NCI-H82 (cell line): ENCODE data around the gene DGKH.
A peak's percentile ranks its signal among the peaks of the same experiment; 100 is the strongest.
"Not testable (repeated sequence)": the region's sequence is repeated elsewhere in the genome, so short reads cannot be mapped to it uniquely, and the experiment has no call there.

Source experiments
- DNase-seq: peaks from one replicate; lab custom pipeline; 2025; lab: John Stamatoyannopoulos, UW

Gene DGKH

GRCh38 chr13:42163338-42163737, 114.9 kb downstream of the DGKH start:
- DNase-seq, result not testable (repeated sequence)

DNA sequence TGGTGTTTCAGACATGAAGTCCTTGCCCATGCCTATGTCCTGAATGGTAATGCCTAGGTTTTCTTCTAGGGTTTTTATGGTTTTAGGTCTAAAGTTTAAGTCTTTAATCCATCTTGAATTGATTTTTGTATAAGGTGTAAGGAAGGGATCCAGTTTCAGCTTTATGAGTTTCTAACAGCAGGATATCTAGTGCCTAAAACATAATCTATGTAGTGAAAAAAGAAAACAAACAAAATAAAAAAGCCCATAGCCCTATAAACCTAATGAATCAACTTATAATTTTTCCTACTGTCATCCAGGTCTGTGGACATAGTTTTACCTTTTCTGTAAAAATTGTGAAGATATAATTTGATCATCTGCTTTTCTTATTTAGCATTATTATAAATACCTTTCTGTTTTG, 115.5 kb downstream of the DGKH start:
- DNase-seq, result not testable (repeated sequence)

GRCh38 chr13:42164557-42165125, 116.2 kb downstream of the DGKH start:
- DNase-seq, result no peak

- DNase-seq, result no peak
Measured at GRCh38 chr13:42168496-42168895, 120.0 kb downstream of the DGKH start.

DNA sequence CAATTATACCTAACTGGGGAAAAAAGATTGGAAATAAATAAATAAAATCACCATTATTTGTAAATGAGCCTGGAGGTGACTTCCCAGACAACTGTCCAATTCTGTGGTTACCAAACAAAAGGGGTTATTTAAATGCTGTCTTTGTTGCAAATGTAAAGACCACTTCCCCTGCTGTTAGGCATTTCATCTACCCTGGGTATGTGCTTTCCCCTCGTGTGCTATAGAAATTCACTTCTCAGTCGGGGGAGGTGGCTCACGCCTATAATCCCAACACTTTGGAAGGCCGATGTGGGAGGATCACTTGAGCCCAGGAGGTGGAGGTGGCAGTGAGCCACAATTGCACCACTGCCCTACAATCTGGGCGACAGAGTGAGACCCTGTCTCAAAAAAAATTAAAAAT, 121.6 kb downstream of the DGKH start:
- no peak for DNase-seq

DNA sequence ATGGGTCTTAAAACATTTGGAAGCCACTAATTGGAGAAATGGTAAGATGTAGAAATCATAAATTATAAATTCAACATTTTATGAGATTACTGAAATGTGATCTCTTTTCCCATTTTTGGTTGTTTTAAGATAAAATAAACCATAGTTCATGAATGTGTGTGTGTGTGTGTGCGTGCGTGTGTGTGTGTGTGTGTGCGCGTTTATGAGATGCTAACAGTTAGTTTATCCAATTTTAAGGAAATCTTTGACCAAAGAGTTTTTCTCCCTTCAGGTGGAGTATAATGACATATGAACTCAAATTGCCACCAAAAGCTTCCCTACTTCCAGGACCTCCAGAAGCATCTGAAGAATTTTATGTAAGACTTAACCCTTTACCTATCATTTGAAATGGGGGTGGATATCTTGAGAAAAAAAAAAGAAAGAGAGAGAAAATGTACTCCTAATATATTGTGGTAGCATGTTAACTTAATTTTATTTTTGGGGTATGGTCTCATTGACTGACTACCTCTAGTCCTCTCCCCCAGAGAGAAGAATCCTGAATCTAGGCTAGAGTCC, 125.4 kb downstream of the DGKH start:
- no peak for DNase-seq

DNA sequence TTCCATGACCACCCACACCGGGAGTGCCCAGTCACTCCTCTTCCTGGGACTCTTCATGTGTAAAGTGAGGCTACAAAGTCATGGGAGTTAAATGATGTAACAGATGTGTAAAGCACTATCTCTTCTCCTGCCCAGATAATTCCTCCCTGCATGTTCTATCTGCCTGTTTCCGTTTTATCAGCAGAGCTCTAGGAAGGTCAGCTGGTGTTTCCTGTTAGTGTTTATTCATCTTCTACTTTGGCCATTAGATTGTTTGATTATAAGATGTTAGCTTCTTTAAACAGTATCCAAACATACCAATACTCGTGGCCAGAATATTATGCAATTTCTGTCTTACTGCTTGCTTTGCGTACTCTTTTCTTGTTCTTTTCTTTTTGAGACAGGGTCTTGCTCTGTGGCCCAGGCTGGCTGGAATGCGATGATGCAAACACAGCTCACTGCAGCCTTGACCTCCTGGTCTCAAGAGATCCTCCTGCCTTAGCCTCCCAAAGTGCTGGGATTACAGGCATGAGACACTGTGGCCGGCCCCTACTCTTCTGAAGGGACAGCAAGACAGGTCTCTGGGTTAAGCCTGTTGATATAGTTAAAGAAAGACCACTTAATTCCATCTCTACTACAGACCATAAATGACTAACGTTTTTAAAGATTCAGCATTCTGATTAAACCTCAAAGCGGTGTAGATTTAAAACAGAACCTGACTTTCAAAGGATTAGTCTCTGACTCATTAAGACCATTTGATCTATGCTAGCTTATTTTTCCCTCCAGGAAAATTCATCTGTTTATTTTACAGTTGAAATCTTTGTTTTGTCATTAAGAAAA, 126.1 kb downstream of the DGKH start:
- peak; percentile 11 for DNase-seq

GRCh38 chr13:42176294-42176693, 127.8 kb downstream of the DGKH start:
- DNase-seq, result no peak

DNA sequence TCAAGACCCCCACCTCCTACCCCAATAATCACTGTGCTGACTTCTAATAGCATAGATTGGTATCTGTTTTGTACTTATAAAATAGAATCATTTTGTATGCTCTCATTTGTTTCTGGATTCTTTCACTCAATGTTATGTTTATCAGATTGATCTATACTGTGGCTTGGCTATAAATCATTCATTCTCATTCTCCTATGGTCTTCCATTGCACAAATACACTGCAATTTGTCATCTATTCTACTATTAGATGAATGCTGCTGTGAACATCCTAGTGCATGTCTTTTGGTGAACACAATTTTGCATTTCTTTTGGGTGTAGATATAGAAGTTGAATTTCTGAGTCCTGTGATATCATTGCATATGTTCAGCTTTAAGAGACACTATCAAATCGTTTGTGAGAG, 128.7 kb downstream of the DGKH start:
- no peak for DNase-seq

GRCh38 chr13:42181381-42181953, 133.0 kb downstream of the DGKH start:
- no peak for DNase-seq

DNA sequence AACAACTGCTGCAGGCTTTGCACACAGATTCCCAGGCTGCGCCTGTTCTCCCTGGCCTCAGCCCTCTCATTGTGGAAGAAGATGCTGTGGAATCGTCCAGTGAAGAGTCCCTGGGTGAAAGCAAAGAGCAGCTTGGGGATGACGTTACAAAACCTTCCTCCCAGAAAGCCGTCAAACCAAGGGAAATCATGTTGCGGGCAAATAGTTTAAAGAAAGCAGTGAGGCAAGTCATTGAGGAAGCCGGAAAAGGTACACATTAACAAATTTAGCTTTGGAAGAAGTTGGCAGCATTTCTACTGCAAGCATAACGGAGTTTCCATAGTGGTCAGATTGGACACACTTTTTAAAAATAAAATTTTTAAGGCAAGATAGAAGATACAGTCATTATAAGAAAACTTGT, 140.6 kb downstream of the DGKH start:
- DNase-seq, result no peak

GRCh38 chr13:42190529-42190928, 142.1 kb downstream of the DGKH start:
- no peak for DNase-seq

DNA sequence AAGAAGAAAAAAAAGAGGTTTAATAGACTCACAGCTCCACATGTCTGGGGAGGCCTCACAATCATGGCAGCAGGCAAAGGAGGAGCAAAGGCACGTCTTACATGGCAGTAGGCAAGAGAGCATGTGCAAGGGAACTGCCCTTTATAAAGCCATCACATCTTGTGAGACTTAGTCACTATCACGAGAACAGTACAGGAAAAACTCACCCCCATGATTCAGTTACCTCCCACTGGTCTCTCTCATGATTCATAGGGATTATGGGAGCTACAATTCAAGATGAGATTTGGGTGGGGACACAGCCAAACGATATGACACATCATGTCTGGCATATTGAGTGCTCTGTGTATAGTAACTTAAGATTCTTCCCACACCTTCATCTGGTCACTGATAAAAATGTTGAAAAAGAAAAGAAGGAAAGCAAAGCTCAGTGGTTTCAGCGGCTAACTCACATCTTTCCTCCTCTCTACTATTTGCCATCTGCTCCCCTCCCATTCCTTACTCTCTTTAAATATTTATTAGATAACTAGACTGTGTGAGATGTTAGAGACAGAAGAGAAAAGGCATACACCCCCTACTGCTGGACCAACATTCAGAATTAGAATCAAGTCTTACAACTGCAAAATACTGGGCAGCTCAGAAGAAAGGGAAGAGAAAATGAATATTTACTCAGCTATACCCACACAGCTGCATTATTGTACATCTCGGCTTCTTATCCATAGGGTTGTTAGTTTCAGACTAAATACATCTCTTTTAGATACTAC, 163.4 kb downstream of the DGKH start:
- no peak for DNase-seq

DNA sequence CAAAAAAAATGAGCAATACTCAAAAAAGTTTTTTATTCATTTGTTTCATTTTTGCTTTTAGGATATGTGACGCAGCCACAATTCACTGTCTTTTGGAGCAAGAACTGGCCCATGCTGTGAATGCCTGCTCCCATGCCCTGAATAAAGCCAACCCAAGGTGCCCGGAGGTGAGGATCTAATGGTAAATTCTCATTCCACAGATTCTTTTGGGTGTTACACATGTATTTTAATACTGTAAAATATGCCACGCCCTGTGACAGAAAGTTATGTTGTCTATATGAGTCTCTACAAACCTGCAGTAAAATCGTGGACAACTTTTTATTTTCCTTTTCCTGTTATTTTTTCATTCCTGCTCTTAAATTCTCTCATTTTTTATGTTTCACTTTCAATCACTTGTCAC, 166.0 kb downstream of the DGKH start:
- no peak for DNase-seq

DNA sequence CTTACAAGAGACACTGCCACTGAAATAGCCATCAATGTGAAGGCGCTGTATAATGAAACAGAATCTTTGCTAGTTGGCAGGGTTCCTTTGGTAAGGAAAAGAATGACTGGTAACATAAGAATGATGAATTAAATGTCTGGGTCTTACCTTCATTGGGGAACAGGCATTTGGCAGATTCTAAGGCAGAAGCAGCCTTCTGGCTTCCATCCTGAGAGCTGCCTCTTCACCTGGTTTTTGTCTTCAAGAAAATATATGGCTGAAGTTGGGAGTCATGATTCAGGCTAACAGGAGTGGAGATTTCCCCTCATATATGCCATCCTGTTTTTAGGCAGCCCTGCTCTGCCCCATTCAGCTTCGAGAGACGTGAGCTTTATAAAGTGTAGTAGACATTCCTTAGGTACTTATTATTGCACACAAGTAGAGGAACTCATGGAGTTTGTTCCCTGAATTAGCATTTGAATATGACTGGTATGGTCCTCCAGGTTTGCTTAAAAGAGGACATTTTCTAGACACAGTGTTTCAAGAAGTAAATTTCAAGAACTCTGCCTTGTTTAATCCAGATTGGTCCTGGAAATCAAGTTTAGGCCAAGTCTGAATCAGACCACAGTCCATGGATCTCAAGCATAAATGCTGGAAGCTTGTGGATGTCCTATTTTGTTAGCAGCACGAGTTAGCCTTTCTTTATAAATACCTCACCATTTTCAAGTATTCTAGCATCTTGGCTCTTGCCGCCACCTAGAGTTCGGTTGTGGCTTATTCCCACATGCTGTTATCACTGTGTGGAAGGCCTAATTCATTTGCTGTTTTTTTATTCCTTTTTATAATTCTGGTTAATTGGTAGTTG, 167.4 kb downstream of the DGKH start:
- DNase-seq, result peak; percentile 64

DNA sequence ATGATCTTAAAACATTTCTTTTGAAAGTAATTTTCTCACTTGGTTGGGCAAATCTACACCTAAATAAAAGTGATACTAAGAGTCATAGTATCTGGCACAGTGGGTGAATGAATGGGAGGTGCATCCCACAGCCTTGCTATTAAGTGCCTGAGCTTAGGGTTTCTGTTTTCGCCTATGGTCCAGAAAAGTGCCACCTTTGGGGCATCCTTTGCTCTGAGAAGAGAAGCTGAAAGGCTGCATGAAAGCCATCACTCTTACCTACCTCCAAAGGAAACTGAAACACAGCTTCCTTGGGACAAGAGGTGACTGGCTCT, 167.9 kb downstream of the DGKH start:
- DNase-seq, result no peak

DNA sequence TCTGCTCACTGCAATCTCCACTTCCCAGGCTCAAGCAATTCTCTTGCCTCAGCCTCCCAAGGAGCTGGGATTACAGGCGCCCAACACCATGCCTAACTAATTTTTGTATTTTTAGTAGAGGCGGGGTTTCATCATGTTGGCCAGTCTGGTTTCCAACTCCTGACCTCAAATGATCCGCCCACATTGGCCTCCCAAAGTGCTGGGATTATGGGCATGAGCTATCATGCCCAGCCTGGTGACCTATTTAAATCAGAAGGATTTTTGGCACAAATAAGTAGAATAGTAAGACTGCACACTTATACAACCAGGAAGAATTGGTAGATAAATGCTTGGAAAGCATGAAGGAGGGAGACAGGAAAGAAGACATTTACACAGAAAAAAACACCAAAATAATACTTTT, 170.1 kb downstream of the DGKH start:
- DNase-seq, result no peak

DNA sequence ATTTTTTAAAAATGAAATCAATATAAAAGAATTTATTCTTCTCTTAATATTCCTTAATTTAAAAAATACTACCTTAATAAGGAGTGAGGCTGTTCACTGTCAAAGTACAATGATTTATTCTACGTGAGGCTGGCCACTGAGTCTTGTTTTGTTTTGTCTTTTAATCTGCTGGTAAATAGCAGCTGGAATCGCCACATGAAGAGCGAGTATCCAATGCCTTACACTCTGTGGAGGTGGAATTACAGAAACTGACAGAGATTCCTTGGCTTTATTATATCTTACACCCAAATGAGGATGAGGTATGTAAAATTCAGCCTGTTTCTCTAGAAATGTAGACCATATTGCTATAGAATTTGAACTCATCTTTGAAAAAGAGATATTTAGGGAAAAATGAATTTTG, 170.6 kb downstream of the DGKH start:
- no peak for DNase-seq

DNA sequence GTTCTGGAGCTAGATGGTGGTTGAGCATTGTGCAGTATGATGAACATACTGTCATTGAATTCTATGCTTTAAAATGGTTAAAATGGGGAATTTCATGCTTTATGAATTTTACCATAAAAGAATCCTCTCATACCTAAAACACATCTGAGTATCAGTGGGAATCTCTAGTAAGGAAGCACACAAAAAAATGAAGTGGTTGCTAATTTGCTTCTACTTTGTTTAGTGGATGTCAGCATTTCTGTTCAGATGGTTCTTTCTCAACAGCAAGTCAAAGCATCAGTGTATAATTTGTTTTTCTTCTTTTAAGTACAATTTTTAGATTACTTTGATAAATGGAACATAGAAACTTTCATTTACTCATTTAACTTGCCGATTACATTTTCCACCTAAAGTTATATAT, 171.4 kb downstream of the DGKH start:
- no peak for DNase-seq

DNA sequence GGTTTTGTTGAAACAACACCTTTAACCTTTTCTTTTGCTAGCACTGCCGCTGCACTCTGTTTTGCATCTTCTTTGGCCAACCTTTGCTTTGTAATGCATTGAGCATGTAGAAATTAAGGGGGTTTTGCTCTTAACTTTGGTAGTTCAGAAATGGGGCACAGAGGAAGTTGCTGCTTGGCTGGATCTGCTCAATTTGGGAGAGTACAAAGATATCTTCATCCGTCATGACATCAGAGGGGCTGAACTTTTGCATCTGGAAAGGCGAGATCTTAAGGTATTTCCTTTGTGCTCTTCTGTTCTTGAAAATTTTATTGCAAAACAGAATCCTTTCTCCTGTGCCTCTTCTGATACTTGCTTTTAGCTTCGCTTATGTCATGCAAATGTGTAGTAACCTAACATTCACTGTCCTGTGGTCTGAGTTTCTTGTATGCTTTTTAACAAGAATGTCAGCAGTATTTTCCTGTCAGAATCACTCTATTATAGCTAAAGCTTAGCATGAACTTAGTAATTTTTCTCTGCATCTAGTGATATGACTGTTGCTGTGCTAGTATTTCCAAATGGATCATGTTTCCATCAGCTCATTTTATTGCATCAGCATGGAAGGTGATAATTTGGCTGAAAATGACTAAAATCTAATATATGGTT, 172.8 kb downstream of the DGKH start:
- no peak for DNase-seq

GRCh38 chr13:42223681-42224080, 175.2 kb downstream of the DGKH start:
- no peak for DNase-seq
